GM19372 (cell line): Measurements from ENCODE around the gene FMNL2.

Experiments
- ATAC-seq: cut with Tn5 transposase; IDR thresholded peaks from one replicate; pipeline ENCODE4 v1.9.1; 2021; ENCODE audit warnings: mild to moderate bottlenecking, low read depth, moderate library complexity; ENCODE audit not compliant: unreplicated experiment

The FMNL2 gene

GRCh38 chr2:152546230-152546837 is 211.4 kb downstream of the FMNL2 start:
- ATAC-seq: no peak

- no peak for ATAC-seq
These were observed 213.3 kb downstream of the FMNL2 start for GRCh38 chr2:152548111-152548875.

GRCh38 chr2:152548996-152549395 is 214.0 kb downstream of the FMNL2 start:
- no peak for ATAC-seq

DNA sequence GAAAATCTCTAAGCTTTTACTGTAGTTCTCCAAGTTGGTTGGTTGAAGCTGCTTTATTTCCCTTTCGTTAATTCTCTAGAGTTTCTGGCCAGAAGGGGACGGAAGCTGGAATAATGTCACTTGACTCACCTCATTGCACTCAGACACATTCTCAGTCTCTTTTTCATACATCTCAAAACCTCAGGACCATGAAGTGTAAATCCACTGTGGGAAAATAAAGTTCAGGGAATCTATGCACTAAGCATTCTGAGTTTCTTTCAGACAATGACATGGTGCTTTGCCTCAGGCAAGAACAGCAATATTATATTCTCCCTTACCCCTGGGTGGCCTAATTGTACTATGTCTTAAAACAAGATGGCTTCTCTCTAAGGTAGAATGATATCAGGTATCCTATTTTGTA is 214.4 kb downstream of the FMNL2 start:
- ATAC-seq: no peak

- no peak for ATAC-seq
These were observed 215.4 kb downstream of the FMNL2 start for GRCh38 chr2:152550386-152550785.

- ATAC-seq: no peak
These were observed 217.9 kb downstream of the FMNL2 start for GRCh38 chr2:152552888-152553287.

DNA sequence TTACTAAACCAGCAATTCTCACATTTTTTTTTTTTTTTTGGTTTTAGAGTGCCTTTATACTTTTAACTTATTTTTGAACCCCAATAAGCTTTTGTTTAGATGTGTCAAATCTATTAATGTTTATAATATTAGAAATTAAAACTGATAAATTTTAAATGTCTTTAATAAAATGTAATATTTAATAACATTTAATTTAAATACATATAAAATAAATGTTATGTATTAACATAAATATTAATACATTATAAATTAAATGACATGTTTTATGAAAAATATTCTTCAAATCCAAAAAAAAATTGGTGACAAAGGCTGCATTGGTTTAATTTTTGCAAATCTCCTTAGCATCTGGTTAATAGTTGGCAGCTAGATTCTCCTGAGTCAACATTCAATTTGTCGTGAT is 218.5 kb downstream of the FMNL2 start:
- no peak for ATAC-seq

DNA sequence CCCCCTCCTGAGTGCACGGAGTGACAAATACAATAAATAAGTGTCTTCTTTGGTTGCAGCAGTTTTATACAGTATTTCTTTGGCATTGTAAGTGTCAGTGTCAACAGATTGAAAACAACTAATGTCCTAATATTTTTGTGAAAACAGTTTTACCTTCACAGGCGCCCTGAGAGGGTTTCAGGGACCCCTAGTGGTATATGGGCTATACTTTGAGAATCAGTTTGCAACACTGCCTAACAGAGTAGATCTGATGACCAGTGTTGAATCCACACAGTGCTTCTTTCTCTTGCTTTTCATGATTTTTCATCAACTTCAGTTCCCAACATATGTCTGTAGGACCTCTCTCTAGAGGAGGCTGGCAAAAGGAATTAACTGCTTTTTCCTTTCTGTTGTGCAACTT is 220.1 kb downstream of the FMNL2 start:
- no peak for ATAC-seq

- ATAC-seq: no peak
These were observed 221.5 kb downstream of the FMNL2 start for GRCh38 chr2:152556506-152556905.

GRCh38 chr2:152557273-152557888 is 222.4 kb downstream of the FMNL2 start:
- no peak for ATAC-seq

GRCh38 chr2:152558158-152558984 is 223.4 kb downstream of the FMNL2 start:
- no peak for ATAC-seq

- ATAC-seq: no peak
These were observed 224.0 kb downstream of the FMNL2 start for GRCh38 chr2:152559008-152559407.

GRCh38 chr2:152560166-152560565 is 225.2 kb downstream of the FMNL2 start:
- no peak for ATAC-seq

GRCh38 chr2:152560873-152561595 is 226.1 kb downstream of the FMNL2 start:
- ATAC-seq: no peak

GRCh38 chr2:152562198-152562884 is 227.4 kb downstream of the FMNL2 start:
- ATAC-seq: no peak

GRCh38 chr2:152563764-152564163 is 228.8 kb downstream of the FMNL2 start:
- no peak for ATAC-seq

DNA sequence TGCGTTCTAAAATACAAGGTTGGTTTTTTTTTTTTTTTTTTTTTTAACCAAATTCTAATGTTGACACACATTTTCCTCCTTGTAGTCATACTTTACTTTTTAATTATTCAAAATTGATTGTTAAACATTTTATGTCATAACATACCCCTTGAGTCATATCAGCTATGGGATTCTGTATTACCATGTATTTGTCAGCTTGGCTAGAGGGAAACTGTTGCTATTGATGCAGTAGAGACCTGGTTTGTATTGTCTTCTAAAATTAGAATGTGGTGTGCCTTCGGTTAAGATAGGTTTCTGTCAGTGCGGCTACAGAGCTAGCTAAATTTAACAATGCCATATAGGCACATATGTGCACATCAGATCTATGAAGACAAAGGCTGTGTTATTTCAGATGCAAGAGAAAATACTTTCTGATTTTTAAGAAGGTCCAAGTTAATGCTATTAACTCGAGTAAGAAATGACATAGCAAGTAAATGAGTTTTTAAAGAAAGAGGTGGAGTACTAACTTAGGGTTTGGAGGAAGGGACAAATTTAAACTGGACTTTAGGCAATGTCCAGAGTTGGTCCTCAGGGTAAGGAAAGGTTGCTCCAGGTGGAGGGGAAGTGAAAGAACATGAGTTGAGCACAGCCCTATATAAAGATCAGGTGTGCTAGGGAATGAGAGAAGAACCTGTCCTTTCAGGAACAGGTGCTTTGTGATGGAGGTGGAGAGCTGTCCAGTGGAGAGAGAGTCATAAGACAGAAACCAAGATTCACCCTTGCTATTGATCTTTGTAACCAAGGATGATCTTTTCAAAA is 230.0 kb downstream of the FMNL2 start:
- ATAC-seq: no peak

DNA sequence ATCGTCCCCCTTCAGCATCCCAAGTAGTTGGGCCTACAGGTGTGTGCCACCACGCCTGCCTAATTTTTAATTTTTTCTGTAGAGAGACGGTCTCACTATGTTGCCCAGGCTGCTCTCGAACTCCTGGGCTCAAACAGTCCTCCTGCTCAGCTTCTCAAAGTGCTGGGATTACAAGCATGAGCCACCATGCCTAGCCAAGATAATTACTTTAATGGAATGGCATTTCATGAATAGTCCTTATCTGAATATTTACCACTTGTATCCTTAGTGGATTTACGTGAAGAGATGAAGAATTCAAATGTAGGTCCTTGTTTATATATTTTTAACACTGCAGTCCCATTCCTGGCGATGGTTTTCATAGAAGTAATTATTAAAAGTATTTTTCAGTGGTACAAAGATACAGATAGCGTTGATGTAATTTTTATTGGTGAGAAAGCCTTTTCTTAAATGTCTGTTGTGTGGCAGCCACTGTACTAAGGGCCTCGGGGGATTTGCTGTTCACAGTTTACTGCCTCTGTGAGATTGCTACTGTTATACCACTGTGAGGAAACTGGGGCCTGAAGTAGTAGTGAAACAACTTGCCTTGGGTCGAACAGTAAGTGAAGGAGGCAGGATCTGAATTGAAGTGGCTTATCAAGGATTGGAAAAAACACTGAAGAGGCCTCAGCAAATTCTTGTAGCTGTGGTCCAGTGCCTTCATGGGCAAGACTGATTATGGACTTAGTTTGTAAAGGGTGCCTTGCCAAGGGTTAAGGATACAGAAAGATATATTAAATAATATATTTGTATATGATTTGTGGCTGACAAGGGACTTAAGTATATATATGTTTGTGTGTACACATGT is 231.1 kb downstream of the FMNL2 start:
- no peak for ATAC-seq
